HEK293 (cell line): ENCODE measurements around the gene MCHR1.
A peak's percentile ranks its signal among the peaks of the same experiment; 100 is the strongest.
"Not testable (repeated sequence)": the region's sequence is repeated elsewhere in the genome, so short reads cannot be mapped to it uniquely, and the experiment has no call there.

Experiments
- CTCF ChIA-PET: fragments of 350-600 bp; formaldehyde crosslinking; extraction: SDS; loops from one replicate; lab custom pipeline; 2021; ENCODE audit warnings: antibody characterized with exemption; lab: Yijun Ruan, JAX
- POLR2A ChIA-PET: fragments of 300-600 bp; formaldehyde crosslinking; extraction: SDS; loops from one replicate; lab custom pipeline; 2020; ENCODE audit warnings: antibody characterized with exemption, inconsistent platforms; lab: Yijun Ruan, JAX
- H3K27ac ChIP-seq: fragments of 200-500 bp; sonication (Bioruptor generic); 2 replicates; pipeline ENCODE4 v1.5.1; 2014; ENCODE audit warnings: low read depth, low read length, control low read depth, inconsistent platforms; ENCODE audit errors: extremely low read depth
- H3K36me3 ChIP-seq, 2 experiments: fragments of 200-500 bp in 1 of 2; sonication (Bioruptor generic) in 1 of 2; 1 replicate in 1 of 2; 2 replicates in 1 of 2; pipeline ENCODE4 v1.5.1; 2014 to 2017; ENCODE audit warnings: inconsistent platforms in 2 of 2, low read length in 2 of 2; ENCODE audit not compliant: control insufficient read depth in 2 of 2, insufficient read depth in 1 of 2
- H3K4me1 ChIP-seq: fragments of 200-500 bp; sonication (Bioruptor generic); 2 replicates; pipeline ENCODE4 v1.5.1; 2014; ENCODE audit warnings: mild to moderate bottlenecking, low read length, inconsistent platforms; ENCODE audit not compliant: control insufficient read depth, insufficient read depth
- H3K4me3 ChIP-seq: 2 replicates; pipeline ENCODE4 v1.5.1; 2011; ENCODE audit warnings: low read depth, mild to moderate bottlenecking, control low read depth, low read length, moderate library complexity
- H3K9me3 ChIP-seq: fragments of 200-500 bp; sonication (Bioruptor generic); 2 replicates; pipeline ENCODE4 v1.5.1; 2014; ENCODE audit warnings: low read depth, low read length, inconsistent platforms; ENCODE audit not compliant: control insufficient read depth, insufficient read depth
- GLIS1 ChIP-seq: fragments of 450-650 bp; formaldehyde crosslinking; IDR thresholded peaks from 2 replicates; pipeline ENCODE4 v1.5.1; 2016; ENCODE audit warnings: missing biosample characterization, missing genetic modification characterization
- KLF10 ChIP-seq: fragments of 450-650 bp; IDR thresholded peaks from 2 replicates; pipeline ENCODE4 v1.5.1; 2018; ENCODE audit warnings: missing biosample characterization, mild to moderate bottlenecking, missing genetic modification characterization
- ZBTB1 ChIP-seq: fragments of 450-650 bp; formaldehyde crosslinking; IDR thresholded peaks from 2 replicates; pipeline ENCODE4 v1.5.1; 2016; ENCODE audit warnings: missing biosample characterization, missing genetic modification characterization
- ZNF10 ChIP-seq: fragments of 450-650 bp; formaldehyde crosslinking; IDR thresholded peaks from 2 replicates; pipeline ENCODE4 v1.5.1; 2017; ENCODE audit warnings: missing biosample characterization, missing genetic modification characterization
- ZNF121 ChIP-seq: fragments of 450-650 bp; formaldehyde crosslinking; IDR thresholded peaks from 2 replicates; pipeline ENCODE4 v1.5.1; 2016; ENCODE audit warnings: missing biosample characterization, missing genetic modification characterization
- ZNF16 ChIP-seq: fragments of 450-650 bp; formaldehyde crosslinking; IDR thresholded peaks from 2 replicates; pipeline ENCODE4 v1.5.1; 2016; ENCODE audit warnings: low read depth, missing biosample characterization, missing genetic modification characterization
- ZNF175 ChIP-seq: fragments of 450-650 bp; formaldehyde crosslinking; IDR thresholded peaks from 2 replicates; pipeline ENCODE4 v1.5.1; 2016; ENCODE audit warnings: missing biosample characterization, missing genetic modification characterization
- ZNF394 ChIP-seq: fragments of 450-650 bp; formaldehyde crosslinking; IDR thresholded peaks from 2 replicates; pipeline ENCODE4 v1.5.1; 2016; ENCODE audit warnings: missing biosample characterization, missing genetic modification characterization, mild to moderate bottlenecking, moderate library complexity, borderline replicate concordance
- ZNF548 ChIP-seq: fragments of 450-650 bp; formaldehyde crosslinking; IDR thresholded peaks from 2 replicates; pipeline ENCODE4 v1.5.1; 2016; ENCODE audit warnings: missing biosample characterization, missing genetic modification characterization
- ZNF610 ChIP-seq: fragments of 450-650 bp; formaldehyde crosslinking; IDR thresholded peaks from 2 replicates; pipeline ENCODE4 v1.5.1; 2016; ENCODE audit warnings: missing biosample characterization, missing genetic modification characterization, borderline replicate concordance
- ZNF664 ChIP-seq: fragments of 450-650 bp; formaldehyde crosslinking; IDR thresholded peaks from 2 replicates; pipeline ENCODE4 v1.5.1; 2016; ENCODE audit warnings: missing biosample characterization, missing genetic modification characterization
- ZXDB ChIP-seq: fragments of 450-650 bp; formaldehyde crosslinking; IDR thresholded peaks from 2 replicates; pipeline ENCODE4 v1.5.1; 2016; ENCODE audit warnings: missing biosample characterization, missing genetic modification characterization
- TF ChIP-seq, protein P1 (sequence below): fragments of 450-650 bp; formaldehyde crosslinking; IDR thresholded peaks from 2 replicates; pipeline ENCODE4 v1.5.1; 2016; ENCODE audit warnings: missing biosample characterization, missing genetic modification characterization
- TF ChIP-seq, protein P2 (sequence below): fragments of 450-650 bp; formaldehyde crosslinking; IDR thresholded peaks from 2 replicates; pipeline ENCODE4 v1.5.1; 2016; ENCODE audit warnings: missing biosample characterization, missing genetic modification characterization
- TF ChIP-seq, protein P3 (sequence below): IDR thresholded peaks from 2 replicates; pipeline ENCODE4 v1.6.1; 2011; ENCODE audit warnings: mild to moderate bottlenecking, low read depth, low read length, borderline replicate concordance
- TF ChIP-seq, protein P4 (sequence below): fragments of 450-650 bp; formaldehyde crosslinking; IDR thresholded peaks from 2 replicates; pipeline ENCODE4 v1.5.1; 2017; ENCODE audit warnings: missing biosample characterization, mild to moderate bottlenecking, missing genetic modification characterization, moderate library complexity

The MCHR1 gene

DNA sequence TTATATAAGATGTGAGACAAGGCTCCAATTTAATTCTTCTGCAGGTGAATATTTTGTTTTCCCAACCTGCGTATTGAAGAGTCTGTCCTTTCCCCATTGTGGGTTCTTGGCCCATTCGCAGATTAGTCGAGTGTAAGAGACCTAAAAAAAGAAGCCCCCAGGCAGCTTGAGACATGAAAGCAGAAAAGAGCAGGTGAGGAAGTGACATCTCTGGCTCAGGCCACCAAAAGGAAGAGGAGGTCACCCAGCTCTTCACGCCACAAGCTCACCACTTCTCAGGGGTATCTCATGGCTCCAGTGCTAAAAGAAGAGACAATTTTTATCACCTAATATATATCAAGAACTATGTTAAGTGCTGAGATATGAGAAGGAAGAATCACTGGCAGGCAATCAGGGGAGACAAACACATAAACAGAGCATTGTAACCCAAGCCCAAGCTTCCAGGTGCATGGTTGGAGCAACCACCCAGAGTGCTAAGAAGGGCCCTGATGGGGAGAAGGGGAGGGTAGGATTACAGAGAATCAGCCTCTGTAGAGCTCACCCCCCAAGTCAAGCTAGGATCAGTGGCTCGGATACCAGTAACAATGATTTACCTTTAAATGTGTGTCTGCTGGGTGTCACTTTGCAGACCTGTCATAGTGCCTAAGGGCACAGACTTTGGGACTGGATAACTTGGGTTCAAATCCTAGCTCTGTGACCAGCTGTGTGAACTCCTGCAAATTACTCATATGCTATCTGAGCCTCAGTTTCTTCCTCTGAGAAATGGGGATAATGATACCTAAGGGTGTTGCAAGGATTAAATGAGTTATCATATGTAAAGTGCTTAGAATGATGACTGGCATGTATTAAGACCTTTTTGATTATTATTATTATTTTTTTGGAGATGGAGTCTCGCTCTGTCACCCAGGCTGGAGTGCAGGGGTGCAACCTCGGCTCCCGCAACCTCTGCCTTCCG is 39.2 kb downstream of the MCHR1 start:
- no peak overlapping the region for H3K27ac ChIP-seq
- TF ChIP-seq ZBTB1 (tag by site-specific recombination): no peak
- TF ChIP-seq GLIS1: peak; percentile 51
- TF ChIP-seq, protein P1, sequence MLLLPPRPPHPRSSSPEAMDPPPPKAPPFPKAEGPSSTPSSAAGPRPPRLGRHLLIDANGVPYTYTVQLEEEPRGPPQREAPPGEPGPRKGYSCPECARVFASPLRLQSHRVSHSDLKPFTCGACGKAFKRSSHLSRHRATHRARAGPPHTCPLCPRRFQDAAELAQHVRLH (tag by site-specific recombination): 0 out of 2 replicates have a peak, but pooled peaks have one; percentile 33
- 0 out of 2 replicates have a peak, but pooled peaks have one; percentile 30 for TF ChIP-seq ZNF664 (tag by site-specific recombination)
- 0 out of 2 replicates have a peak, but pooled peaks have one; percentile 14 for TF ChIP-seq ZXDB (tag by site-specific recombination)
- TF ChIP-seq, all 188 proteins: peak for 4
- ChIA-PET POLR2A (interaction anchor here (0.6 kb wide), 1 partner anchor 10 kb away, joined by 4 read pairs; no protein-coding TSS in a partner anchor), CTCF (interaction anchor here (0.5 to 3.2 kb wide), 5 partner anchors 14 to 369 kb away, joined by 5 to 15 read pairs (median 7); no protein-coding TSS in a partner anchor)
- H3K4me1 ChIP-seq: peaks cover 32% of the 10 kb centered on the region
- no peak overlapping the region for H3K4me3 ChIP-seq
- H3K9me3 ChIP-seq: no peaks in the 10 kb centered on the region
- H3K36me3 ChIP-seq: no peaks in the 10 kb centered on the region

DNA sequence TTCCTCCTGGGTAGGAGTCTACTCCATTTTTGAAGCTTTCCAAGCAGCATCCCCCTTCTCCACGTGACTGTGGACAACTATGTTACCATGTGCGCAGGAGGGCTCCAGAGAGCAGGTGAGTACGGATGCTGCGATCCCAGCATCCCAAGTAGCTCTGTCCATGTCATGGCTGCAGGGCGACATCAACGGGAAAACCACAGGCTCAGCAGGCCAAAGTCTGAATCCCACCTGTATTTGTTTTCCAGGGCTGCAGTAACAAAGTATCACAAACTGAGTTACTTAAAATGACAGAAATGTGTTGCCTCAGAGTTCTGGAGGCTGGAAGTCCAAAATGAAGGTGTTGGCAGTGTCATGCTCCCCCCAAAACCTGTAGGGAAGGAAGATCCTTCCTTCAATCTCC is 40.3 kb downstream of the MCHR1 start:
- ChIA-PET CTCF (interaction anchor here (3.2 kb wide), 1 partner anchor 37 kb away, joined by 15 read pairs; no protein-coding TSS in a partner anchor), POLR2A (interaction anchor here (1.1 to 3.7 kb wide), 2 partner anchors 9 to 36 kb away, joined by 3 to 32 read pairs; no protein-coding TSS in a partner anchor)
- Histone ChIP-seq H3K27ac (peak overlapping the region; percentile 44), H3K36me3 (no peaks in the 10 kb centered on the region), H3K4me3 (no peak overlapping the region), H3K4me1 (peaks cover 22% of the 10 kb centered on the region), H3K9me3 (no peaks in the 10 kb centered on the region)
- no peak for TF ChIP-seq ZNF16 (tag by site-specific recombination)
- TF ChIP-seq ZNF548 (tag by site-specific recombination): peak; percentile 75

DNA sequence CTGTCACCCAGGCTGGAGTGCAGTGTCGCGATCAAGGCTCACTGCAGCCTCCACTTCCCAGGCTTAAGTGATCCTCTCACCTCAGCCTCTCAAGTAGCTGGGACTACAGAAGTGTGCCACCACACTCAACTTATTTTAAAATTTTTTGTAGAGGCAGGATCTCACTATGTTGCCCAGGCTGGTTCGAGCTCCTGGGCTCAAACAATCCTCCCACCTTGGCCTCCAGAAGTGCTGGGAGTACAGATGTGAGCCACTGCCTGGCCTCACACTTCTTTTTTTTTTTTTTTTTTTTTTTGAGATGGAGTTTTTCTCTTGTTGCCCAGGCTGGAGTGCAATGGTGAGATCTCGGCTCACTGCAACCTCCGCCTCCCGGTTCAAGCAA is 40.9 kb downstream of the MCHR1 start:
- peaks cover 18% of the 10 kb centered on the region for H3K4me1 ChIP-seq
- peak; percentile 75 for TF ChIP-seq ZNF121 (tag by site-specific recombination)
- ChIA-PET CTCF (interaction anchor here (0.9 to 3.2 kb wide), 2 partner anchors 37 kb away, joined by 3 to 15 read pairs; no protein-coding TSS in a partner anchor), POLR2A (interaction anchor here (1.1 to 3.7 kb wide), 3 partner anchors 10 to 137 kb away, joined by 3 to 32 read pairs (median 3); partner anchors contain the start of genes ST13 and XPNPEP3)
- not testable (repeated sequence) for H3K4me3 ChIP-seq, H3K36me3 ChIP-seq, H3K9me3 ChIP-seq
- H3K27ac ChIP-seq: peak overlapping the region; percentile 44

DNA sequence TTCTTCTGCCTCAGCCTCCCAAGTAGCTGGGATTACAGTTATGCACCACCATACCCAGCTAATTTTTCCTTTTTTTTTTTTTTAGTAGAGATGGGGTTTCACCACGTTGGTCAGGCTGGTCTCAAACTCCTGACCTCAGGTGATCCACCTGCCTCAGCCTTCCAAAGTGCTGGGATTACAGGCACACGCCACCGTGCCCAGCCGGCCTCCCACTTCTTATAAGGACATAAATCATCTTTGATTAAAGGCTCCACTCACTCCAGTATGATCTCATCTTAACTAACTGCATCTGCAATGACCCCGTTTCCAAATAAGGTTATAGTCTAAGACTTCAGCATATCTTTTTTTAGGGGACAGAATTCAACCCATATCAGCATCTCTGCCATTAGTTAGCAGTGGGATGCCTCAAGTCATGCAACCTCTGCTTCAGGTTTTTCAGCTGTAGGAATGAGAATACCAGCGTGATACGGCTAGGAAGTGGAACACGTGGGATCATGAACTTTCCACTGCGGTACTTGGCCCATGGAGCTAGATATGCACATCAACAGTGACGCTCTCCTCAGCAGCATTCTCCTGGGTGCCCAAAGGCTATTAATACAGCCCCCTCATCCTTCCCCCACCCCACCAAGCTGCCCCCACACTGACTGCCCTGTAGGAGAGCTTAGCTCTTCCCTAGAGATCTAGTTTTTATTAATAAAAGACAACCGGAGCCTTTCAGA is 41.4 kb downstream of the MCHR1 start:
- POLR2A ChIA-PET: interaction anchor here (0.8 to 3.7 kb wide), 6 partner anchors 10 to 136 kb away, joined by 3 to 32 read pairs (median 4); partner anchors contain the start of genes SLC25A17, ST13 and XPNPEP3
- no peaks in the 10 kb centered on the region for H3K36me3 ChIP-seq
- CTCF ChIA-PET: interaction anchor here (0.9 to 1.9 kb wide), 3 partner anchors 38 to 234 kb away, joined by 3 to 6 read pairs (median 3); no protein-coding TSS in a partner anchor
- H3K4me3 ChIP-seq: no peak overlapping the region
- no peaks in the 10 kb centered on the region for H3K9me3 ChIP-seq
- peak overlapping the region; percentile 75 for H3K27ac ChIP-seq
- peaks cover 18% of the 10 kb centered on the region for H3K4me1 ChIP-seq
- no peak for TF ChIP-seq ZBTB1 (tag by site-specific recombination)
- TF ChIP-seq, protein P2, sequence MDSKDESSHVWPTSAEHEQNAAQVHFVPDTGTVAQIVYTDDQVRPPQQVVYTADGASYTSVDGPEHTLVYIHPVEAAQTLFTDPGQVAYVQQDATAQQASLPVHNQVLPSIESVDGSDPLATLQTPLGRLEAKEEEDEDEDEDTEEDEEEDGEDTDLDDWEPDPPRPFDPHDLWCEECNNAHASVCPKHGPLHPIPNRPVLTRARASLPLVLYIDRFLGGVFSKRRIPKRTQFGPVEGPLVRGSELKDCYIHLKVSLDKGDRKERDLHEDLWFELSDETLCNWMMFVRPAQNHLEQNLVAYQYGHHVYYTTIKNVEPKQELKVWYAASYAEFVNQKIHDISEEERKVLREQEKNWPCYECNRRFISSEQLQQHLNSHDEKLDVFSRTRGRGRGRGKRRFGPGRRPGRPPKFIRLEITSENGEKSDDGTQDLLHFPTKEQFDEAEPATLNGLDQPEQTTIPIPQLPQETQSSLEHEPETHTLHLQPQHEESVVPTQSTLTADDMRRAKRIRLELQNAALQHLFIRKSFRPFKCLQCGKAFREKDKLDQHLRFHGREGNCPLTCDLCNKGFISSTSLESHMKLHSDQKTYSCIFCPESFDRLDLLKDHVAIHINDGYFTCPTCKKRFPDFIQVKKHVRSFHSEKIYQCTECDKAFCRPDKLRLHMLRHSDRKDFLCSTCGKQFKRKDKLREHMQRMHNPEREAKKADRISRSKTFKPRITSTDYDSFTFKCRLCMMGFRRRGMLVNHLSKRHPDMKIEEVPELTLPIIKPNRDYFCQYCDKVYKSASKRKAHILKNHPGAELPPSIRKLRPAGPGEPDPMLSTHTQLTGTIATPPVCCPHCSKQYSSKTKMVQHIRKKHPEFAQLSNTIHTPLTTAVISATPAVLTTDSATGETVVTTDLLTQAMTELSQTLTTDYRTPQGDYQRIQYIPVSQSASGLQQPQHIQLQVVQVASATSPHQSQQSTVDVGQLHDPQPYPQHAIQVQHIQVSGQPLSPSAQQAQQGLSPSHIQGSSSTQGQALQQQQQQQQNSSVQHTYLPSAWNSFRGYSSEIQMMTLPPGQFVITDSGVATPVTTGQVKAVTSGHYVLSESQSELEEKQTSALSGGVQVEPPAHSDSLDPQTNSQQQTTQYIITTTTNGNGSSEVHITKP (tag by site-specific recombination): peak; percentile 84
- TF ChIP-seq KLF10: no peak
- TF ChIP-seq, protein P3, sequence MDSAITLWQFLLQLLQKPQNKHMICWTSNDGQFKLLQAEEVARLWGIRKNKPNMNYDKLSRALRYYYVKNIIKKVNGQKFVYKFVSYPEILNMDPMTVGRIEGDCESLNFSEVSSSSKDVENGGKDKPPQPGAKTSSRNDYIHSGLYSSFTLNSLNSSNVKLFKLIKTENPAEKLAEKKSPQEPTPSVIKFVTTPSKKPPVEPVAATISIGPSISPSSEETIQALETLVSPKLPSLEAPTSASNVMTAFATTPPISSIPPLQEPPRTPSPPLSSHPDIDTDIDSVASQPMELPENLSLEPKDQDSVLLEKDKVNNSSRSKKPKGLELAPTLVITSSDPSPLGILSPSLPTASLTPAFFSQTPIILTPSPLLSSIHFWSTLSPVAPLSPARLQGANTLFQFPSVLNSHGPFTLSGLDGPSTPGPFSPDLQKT: no peak
- TF ChIP-seq ZNF175 (tag by site-specific recombination): no peak
- TF ChIP-seq ZNF10 (tag by site-specific recombination): 0 out of 2 replicates have a peak, but pooled peaks have one; percentile 12
- no peak for TF ChIP-seq ZNF610
- TF ChIP-seq, protein P4, sequence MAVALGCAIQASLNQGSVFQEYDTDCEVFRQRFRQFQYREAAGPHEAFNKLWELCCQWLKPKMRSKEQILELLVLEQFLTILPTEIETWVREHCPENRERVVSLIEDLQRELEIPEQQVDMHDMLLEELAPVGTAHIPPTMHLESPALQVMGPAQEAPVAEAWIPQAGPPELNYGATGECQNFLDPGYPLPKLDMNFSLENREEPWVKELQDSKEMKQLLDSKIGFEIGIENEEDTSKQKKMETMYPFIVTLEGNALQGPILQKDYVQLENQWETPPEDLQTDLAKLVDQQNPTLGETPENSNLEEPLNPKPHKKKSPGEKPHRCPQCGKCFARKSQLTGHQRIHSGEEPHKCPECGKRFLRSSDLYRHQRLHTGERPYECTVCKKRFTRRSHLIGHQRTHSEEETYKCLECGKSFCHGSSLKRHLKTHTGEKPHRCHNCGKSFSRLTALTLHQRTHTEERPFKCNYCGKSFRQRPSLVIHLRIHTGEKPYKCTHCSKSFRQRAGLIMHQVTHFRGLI (tag by site-specific recombination): peak; percentile 49; the same call in 1 of the 2 replicates
- no peak; the same call in 1 of the 2 replicates for TF ChIP-seq ZNF394 (tag by site-specific recombination)
